ENCODE data around the gene RNASEH2B.
A peak's percentile ranks its signal among the peaks of the same experiment; 100 is the strongest.

RNASEH2B gene

GRCh38 chr13:50909605-50910484 is at the start of gene RNASEH2B:
TSS of gene RNASEH2B (plus strand) at chr13:50909791. CDS start at chr13:50910077, 286 bp downstream.
- peak; percentile 74 for DNase-seq

GRCh38 chr13:50864492-50864891 is 45.1 kb upstream of the RNASEH2B start:
- DNase-seq, result no peak

DNA sequence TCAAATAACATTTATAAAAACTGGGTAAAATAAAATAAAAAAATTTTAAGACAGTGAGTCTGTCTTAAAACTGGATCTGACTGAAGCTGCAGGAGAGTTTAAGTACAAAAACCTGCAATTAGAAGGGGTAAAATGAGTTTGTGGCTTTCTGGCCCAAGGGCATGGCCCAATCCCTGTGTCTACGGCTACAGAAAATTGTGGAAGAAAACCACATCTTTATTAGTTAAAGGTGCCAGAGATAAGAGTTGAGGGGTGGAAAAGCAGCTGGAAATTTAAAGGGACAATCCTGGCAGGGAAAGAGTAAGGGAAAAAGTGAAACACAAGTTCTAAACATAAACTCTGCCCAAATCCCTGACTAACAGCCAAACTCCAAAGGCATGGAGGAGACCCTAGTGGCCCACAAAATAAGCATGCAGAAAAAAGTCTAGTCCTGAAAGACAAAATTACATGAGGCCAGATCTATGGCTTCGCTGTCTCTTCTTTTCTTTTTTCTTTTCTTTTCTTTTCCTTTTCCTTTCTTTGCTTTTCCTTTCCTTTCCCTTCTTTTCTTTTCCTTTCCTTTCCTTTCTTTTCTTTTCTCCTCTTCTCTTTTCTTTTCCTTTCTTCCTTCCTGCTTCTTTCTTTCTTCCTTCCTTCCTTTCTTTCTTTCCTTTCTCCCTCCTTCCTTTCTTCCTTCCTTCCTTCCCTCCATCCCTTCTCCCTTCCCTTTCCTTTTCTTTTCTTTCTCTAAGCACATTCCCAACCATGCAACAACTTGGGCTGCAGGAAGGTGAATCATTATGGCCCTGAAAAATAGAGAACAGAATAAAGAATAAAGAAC is 42.6 kb upstream of the RNASEH2B start:
- no peak for DNase-seq

GRCh38 chr13:50867637-50867945 is 42.0 kb upstream of the RNASEH2B start:
- no peak for DNase-seq

DNA sequence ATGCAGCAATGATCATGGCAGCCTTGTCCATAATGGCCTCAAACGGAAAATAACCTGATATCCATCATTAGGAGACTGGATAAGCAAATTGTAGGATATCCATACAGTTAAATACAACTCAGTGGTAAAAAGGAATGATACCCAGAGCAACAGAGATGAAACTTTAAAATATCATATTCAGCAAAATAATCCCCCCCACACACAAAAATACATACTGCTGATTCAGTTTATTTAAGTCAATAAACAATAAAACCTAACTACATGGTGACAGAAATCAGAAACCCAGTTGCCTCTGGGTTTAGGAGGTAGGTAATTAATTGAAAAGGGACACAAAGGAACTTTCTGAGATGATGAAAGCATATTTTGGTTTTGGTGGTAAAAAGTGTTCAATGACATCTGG is 38.2 kb upstream of the RNASEH2B start:
- DNase-seq, result no peak

- DNase-seq, result no peak
Measured at GRCh38 chr13:50873467-50873866, 36.1 kb upstream of the RNASEH2B start.

DNA sequence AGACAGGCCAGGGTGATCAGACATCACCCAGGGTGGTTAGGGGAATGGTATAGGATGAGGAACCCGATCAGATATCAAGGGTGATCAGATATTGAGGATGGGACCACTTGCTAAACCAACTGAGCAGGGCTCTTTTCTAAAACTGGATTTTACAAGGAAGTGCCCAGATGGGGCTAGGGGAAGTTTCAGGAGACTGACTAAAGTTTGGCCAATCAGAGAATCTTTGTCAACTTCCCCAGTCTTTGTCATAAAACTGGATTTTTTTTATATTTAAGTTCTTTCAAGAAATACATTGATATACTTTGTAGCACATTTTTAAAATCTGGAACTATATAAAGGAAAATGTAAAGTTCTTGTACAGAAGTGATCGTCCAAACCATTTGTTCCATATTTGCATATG is 35.6 kb upstream of the RNASEH2B start:
- DNase-seq, result no peak

- DNase-seq, result no peak
Measured at GRCh38 chr13:50882816-50883435, 26.7 kb upstream of the RNASEH2B start.

DNA sequence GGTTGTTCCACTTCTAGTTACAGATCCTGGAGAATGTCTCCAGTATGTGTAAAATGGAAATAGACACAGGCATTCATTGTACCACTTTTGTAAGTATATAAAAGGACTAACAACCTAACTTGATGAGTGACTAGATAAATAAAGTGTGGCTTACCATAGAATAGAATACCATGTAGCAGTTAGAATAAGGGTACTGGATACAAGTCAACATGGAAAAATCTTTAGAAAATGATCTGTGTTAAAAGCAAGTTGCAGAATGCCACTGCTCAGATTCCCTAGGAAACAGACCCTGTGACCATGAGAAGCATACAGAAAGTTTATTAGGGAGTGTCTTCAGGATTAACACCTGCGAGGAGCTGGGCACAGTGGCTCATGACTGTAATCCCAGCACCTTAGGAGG is 25.9 kb upstream of the RNASEH2B start:
- no peak for DNase-seq

DNA sequence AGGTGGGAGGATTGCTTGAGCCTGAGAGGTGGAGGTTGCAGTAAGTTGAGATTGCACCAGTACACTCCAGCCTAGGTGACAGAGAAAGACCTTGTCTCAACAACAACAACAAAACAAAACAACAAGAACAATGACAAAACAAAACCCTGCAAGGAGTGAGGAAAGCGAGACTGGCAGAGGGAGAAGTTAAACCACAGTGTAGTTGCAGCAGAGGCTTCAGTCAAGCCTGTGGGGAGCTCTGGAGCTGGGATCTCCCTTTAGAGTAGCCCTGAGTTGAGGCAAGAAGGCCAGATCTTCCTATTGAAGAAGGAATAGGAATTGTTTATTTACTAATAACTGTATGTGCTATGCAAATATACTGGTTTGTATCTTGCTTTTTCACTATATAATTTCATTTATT is 25.3 kb upstream of the RNASEH2B start:
- DNase-seq, result no peak

DNA sequence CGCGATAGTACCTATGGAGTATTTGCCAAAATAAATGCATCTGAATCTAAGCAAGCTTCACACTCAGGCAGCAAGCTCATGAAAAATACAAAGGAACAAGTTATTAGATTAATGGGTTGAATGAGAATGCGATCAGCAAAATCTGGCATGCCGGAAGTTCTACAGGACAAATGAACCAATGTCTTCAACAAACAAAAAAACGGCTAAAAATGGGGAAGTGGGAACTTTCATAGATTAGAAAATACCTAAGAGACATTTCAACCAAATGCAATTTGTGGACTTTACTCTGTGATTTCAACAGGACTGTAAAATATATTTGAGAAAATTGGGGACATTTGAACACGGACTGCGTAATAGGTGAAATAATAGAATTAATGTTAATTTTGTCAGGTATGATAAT is 22.4 kb upstream of the RNASEH2B start:
- no peak for DNase-seq

DNA sequence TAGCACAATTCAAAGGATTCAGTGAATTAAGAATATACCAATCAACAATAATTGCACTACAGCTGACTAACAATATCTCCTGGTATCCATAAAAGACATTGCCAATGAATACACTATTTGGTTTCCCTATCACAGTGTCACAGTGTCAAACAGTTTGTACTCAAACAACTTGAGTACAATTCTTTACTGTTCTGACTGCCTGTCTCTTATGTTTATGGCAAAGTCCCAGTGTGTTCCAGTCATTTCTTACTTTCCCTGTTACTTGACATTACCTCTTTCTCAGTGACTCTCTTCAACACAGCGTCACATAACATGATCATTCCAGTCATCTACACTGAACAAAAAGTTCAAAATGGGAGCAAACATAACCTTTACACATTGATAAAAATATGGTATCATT is 21.2 kb upstream of the RNASEH2B start:
- DNase-seq, result no peak

GRCh38 chr13:50889317-50889716 is 20.3 kb upstream of the RNASEH2B start:
- DNase-seq, result no peak

DNA sequence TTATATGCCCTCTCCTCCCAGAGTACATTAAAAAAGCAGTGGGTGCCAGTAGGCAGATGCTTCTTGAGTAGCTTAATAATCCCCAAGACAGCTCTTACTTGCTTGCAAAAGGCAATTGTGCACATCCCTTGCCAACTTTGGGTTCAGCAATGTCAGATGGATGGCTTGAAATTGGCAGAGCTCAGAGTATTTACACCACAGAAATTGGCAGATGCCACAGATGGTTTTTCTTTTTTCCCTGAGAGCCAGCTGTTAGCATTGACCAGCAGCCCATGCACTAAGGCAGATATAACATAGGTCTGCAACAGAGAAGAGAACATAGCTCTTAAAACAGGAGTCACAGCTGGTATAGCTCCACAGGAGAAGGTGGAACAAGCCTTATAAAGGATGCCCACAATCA is 18.4 kb upstream of the RNASEH2B start:
- DNase-seq, result no peak

- no peak for DNase-seq
Measured at GRCh38 chr13:50892210-50892944, 17.2 kb upstream of the RNASEH2B start.

DNA sequence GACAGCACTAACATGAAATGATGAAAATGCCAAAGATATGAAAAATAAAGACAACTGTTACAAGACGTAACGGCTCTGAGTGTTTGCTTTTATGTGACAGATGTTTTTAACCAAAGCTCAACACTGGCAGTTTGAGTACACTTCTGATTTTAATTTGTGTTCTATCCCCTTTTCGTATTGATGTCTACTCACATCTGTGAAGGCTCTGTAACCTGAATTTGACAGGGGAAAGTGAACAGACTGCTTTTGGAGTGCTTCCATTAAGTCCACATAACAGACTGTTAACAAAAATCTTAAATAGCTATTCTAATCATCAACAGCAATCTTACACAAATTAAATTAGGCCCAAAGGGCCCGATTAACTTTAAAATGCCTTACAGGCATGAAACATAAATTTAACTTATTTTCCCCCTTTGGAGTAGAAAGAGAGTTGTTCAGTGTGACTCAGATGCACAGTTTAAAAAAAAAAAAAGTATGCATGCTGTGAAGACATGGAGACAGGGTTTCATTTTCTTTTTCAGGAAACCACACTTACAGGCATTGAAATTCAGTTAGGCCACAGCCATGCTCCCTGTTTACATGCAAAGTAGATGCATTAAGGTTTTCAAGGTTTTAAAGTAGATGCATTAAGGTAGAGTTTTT is 16.3 kb upstream of the RNASEH2B start:
- no peak for DNase-seq

GRCh38 chr13:50894012-50894411 is 15.6 kb upstream of the RNASEH2B start:
- DNase-seq, result no peak

- DNase-seq, result no peak
Measured at GRCh38 chr13:50894504-50894903, 15.1 kb upstream of the RNASEH2B start.

DNA sequence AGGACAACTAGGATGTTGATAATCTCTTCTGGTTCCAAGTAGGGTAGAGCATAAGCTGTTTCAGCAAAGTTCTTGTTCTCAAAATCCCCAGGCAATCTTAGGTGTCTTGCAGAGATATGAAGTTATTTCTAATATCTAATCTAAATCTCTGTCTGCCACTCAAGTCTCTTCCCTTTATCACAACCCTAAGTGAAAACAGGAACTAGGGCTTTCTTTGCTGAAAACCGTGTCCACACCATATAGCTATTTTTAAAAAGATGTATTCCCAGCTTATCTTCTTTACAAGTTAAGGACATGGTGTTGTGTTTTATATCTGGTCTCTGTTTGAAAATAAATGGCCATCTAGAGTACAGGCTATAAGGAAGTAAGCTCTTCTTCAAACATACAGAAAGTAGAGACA is 11.3 kb upstream of the RNASEH2B start:
- DNase-seq, result no peak

- DNase-seq, result no peak
Measured at GRCh38 chr13:50901701-50902100, 7.9 kb upstream of the RNASEH2B start.

DNA sequence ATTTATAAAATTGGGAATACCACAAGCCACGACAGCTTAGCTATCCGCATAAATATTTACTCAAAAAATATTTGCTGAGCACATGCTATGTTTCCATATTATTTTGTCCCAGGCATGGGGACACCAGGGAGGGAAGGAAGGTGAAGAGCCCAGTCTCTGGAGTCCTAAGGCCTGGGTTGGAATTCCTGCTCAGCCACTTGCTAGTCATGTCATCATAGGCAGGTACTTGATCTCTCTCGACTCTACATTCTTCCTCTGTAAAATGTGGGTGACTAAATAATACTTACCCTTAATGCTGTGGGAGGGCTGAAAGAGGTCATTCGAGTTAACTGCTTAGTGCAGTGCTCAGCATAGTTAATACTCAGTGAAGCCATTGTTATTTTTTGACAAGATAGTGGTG is 4.3 kb upstream of the RNASEH2B start:
- DNase-seq, result no peak

- DNase-seq, result no peak
Measured at GRCh38 chr13:50907781-50908180, 1.8 kb upstream of the RNASEH2B start.

GRCh38 chr13:50908371-50908770 is 1.2 kb upstream of the RNASEH2B start:
- DNase-seq, result no peak

Data from NCI-H1105 treated with DMSO at 0.1 percent for 48 hours (cell line).